ENCODE results near the gene GARNL3.
A peak's percentile ranks its signal among the peaks of the same experiment; 100 is the strongest.

GARNL3 gene

DNA sequence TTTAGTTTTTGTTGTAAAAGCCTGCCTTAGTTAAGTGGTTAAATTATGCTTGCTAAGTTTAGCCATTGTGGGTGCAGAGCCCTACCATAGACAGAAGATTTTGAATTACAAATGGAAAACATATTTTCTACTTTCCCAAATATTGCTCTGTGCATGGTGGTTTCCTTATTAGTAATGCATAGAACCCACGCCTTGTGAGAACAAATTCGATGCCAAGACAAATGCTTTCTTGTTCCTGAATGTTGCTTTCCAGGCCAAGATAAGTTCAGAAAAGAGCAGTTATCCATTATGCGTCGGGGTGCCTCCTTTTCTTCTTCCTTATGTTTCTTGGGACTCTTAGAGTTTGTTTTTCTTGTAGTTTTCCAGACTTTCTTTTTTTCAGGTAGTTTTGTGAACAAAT lies 31.0 kb upstream of the GARNL3 start:
- Histone ChIP-seq H3K36me3 (peaks cover 9% of the 10 kb centered on the region), H3K4me1 (peaks cover 23% of the 10 kb centered on the region), H3K27me3 (no peaks in the 10 kb centered on the region), H3K9me3 (no peaks in the 10 kb centered on the region), H3K4me3 (ENCODE audit: low read depth, low read length) (no peak overlapping the region)
- no peak for TF ChIP-seq CTCF (IDR thresholded peaks at IDR 0.05; ENCODE audit: low read depth, low read length)
- DNase-seq, result no peak

GRCh38 chr9:127233989-127234388 lies 30.6 kb upstream of the GARNL3 start:
- Histone ChIP-seq H3K36me3 (peaks cover 9% of the 10 kb centered on the region), H3K4me3 (ENCODE audit: low read depth, low read length) (no peak overlapping the region), H3K27me3 (no peaks in the 10 kb centered on the region), H3K4me1 (peaks cover 23% of the 10 kb centered on the region), H3K9me3 (no peaks in the 10 kb centered on the region)
- TF ChIP-seq CTCF (IDR thresholded peaks at IDR 0.05; ENCODE audit: low read depth, low read length), result no peak
- no peak for DNase-seq

DNA sequence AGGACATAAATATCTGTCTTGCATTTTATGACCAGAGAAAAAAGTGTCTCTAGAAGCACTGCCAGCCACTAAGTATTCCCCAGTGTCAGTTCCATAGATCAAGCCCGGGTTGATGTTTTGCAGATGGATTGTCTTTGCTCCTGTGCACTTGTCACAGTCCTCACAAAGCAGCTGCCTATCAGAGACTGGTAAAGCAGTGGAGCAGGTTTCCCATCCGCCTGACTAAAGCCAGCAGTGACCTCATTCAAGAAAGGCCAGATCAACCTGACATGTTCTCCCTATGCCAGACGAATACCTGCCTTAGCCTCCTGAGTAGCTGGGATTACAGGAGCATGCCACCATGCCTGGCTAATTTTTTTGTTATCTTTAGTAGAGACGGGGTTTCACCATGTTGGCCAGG lies 26.8 kb upstream of the GARNL3 start:
- no peak for TF ChIP-seq CTCF (IDR thresholded peaks at IDR 0.05; ENCODE audit: low read depth, low read length)
- H3K27me3 ChIP-seq, result no peaks in the 10 kb centered on the region
- H3K4me3 ChIP-seq (ENCODE audit: low read depth, low read length), result no peak overlapping the region
- peaks cover 9% of the 10 kb centered on the region for H3K36me3 ChIP-seq
- H3K4me1 ChIP-seq, result peaks cover 13% of the 10 kb centered on the region
- H3K9me3 ChIP-seq, result no peaks in the 10 kb centered on the region
- no peak for DNase-seq

DNA sequence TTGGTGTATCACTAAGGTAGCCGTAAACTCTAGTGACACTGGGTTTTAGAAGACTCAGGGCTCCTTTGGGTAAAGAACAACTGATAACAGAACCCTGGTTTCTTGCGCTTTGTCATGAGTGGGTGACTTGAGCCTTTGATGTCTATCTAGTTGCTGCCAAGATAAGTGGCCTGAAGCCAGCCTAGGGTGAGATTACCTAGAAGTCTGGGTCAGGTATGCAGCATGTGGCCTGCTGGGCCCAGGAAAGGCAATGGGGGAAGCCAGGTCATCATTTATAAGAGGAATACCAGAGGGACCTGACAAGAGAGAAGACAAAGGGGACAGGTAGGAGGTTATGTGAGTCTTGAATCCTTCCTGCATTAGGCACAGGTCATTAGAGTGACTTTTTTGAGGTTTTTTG lies 23.2 kb upstream of the GARNL3 start:
- Histone ChIP-seq H3K27me3 (no peaks in the 10 kb centered on the region), H3K36me3 (peaks cover 9% of the 10 kb centered on the region), H3K9me3 (no peaks in the 10 kb centered on the region), H3K4me3 (ENCODE audit: low read depth, low read length) (no peak overlapping the region), H3K4me1 (no peaks in the 10 kb centered on the region)
- DNase-seq, result no peak
- TF ChIP-seq CTCF (IDR thresholded peaks at IDR 0.05; ENCODE audit: low read depth, low read length), result no peak

DNA sequence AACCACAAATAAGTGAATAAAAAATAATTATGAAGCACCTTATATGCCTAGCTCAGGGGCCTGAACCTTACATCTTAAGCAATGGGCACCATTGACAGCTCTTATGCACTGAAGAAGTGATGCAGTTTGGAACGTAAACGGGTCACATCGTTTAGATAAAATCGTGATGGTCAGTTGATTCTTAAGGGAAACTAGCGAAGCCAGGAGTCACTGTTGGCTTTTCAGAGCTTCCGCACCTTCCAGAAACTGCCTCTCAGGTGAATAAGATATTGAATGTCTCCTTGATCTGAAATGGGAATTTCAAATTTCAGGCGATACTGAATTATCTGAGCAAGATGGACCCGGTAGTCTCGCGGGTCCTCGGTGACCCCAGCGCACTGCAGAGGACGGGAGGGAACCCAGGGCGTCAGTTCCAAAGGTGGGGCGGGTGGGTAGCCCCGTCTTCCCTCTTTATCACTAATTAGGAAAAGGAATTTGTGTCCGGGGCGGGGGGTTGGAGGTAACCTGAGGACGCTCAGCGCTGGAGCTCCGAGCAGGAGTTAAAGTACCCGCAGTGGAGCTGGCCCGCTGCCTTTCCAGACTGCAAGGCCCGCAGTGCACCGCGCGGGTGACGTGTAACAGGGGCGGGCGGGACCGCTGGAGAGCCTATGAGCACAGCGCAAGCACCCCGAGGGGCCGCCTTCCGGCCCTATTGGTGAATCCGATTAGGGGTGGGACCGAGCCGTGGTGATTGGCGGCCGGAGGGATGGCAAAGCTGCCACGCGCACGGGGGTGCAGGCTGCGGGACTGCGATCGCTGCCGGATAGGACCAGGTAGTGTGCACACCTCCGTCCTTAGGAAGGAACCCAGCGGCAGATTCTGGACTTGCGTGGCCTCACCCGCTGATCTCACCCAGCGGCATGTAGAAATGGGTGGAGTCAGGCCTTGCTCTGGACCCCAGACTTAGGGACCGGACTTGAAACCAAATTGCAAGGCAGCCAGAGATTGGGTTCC lies 19.7 kb upstream of the GARNL3 start:
- DNase-seq, result peak; percentile 99
- H3K36me3 ChIP-seq, result no peaks in the 10 kb centered on the region; the same call in 1 of the 2 replicates
- H3K4me3 ChIP-seq (ENCODE audit: low read depth, low read length), result peak overlapping the region; percentile 86
- H3K27me3 ChIP-seq, result no peaks in the 10 kb centered on the region
- TF ChIP-seq CTCF (IDR thresholded peaks at IDR 0.05; ENCODE audit: low read depth, low read length), result no peak
- no peaks in the 10 kb centered on the region for H3K4me1 ChIP-seq
- H3K9me3 ChIP-seq, result no peaks in the 10 kb centered on the region

GRCh38 chr9:127245637-127246164 lies 18.9 kb upstream of the GARNL3 start:
- H3K9me3 ChIP-seq, result no peaks in the 10 kb centered on the region
- no peak for DNase-seq
- no peaks in the 10 kb centered on the region; the same call in 1 of the 2 replicates for H3K36me3 ChIP-seq
- no peaks in the 10 kb centered on the region for H3K27me3 ChIP-seq
- TF ChIP-seq CTCF (IDR thresholded peaks at IDR 0.05; ENCODE audit: low read depth, low read length), result no peak
- H3K4me1 ChIP-seq, result no peaks in the 10 kb centered on the region
- peak overlapping the region; percentile 86 for H3K4me3 ChIP-seq (ENCODE audit: low read depth, low read length)

All from BE2C (cell line).